H54 (cell line): ENCODE results near the gene TOR1A.
"Not testable (repeated sequence)": the region's sequence is repeated elsewhere in the genome, so short reads cannot be mapped to it uniquely, and the experiment has no call there.

Experiments
- DNase-seq: peaks from one replicate; pipeline ENCODE4 v3.0.0; 2011; ENCODE audit warnings: low spot score, mixed read lengths; ENCODE audit not compliant: insufficient read length
- FAIRE-seq: peaks from 3 replicates; lab custom pipeline; 2011; peaks lifted over from hg19 to GRCh38; lab: Jason Lieb, UNC
- POLR2A ChIP-seq: IDR thresholded peaks from 2 replicates; pipeline ENCODE4 v1.6.1; 2011; ENCODE audit warnings: low read depth, mild to moderate bottlenecking, low read length

TOR1A gene

GRCh38 chr9:129794549-129794948, 29.4 kb downstream of the TOR1A start:
- FAIRE-seq, result no peak
- TF ChIP-seq POLR2A, result no peak
- DNase-seq, result no peak

GRCh38 chr9:129786481-129786880, 37.5 kb downstream of the TOR1A start:
- no peak for TF ChIP-seq POLR2A
- DNase-seq (no peak), FAIRE-seq (no peak)

GRCh38 chr9:129785866-129786265, 38.1 kb downstream of the TOR1A start:
- FAIRE-seq (no peak), DNase-seq (no peak)
- no peak for TF ChIP-seq POLR2A

- FAIRE-seq, result not testable (repeated sequence)
These were observed 39.0 kb downstream of the TOR1A start for GRCh38 chr9:129784970-129785369.

GRCh38 chr9:129783516-129784361, 40.2 kb downstream of the TOR1A start:
- FAIRE-seq, result peak; percentile 86
- DNase-seq, result peak; percentile 46
- no peak for TF ChIP-seq POLR2A

More at GRCh38 chr9:129784970-129785369, 39.0 kb downstream of the TOR1A start:
- not testable (repeated sequence) for DNase-seq

GRCh38 chr9:129781981-129782380, 42.0 kb downstream of the TOR1A start:
- TF ChIP-seq POLR2A, result no peak
- FAIRE-seq (no peak), DNase-seq (no peak)

- DNase-seq (no peak), FAIRE-seq (no peak)
- TF ChIP-seq POLR2A, result no peak
These were observed 42.8 kb downstream of the TOR1A start for GRCh38 chr9:129781131-129781530.

GRCh38 chr9:129779560-129780190, 44.3 kb downstream of the TOR1A start:
- DNase-seq (no peak), FAIRE-seq (no peak)
- no peak for TF ChIP-seq POLR2A

GRCh38 chr9:129778469-129778868, 45.5 kb downstream of the TOR1A start:
- no peak for DNase-seq
- FAIRE-seq, result no peak
- TF ChIP-seq POLR2A, result no peak

- DNase-seq (no peak), FAIRE-seq (no peak)
- TF ChIP-seq POLR2A, result no peak
These were observed 46.2 kb downstream of the TOR1A start for GRCh38 chr9:129777769-129778130.

GRCh38 chr9:129776938-129777768, 46.8 kb downstream of the TOR1A start:
- FAIRE-seq (peak; percentile 91), DNase-seq (peak; percentile 86)
- TF ChIP-seq POLR2A, result no peak

GRCh38 chr9:129776566-129776937, 47.4 kb downstream of the TOR1A start:
- DNase-seq (no peak), FAIRE-seq (no peak)
- no peak for TF ChIP-seq POLR2A

GRCh38 chr9:129776096-129776495, 47.8 kb downstream of the TOR1A start:
- FAIRE-seq, DNase-seq: not testable (repeated sequence)

GRCh38 chr9:129775448-129775798, 48.5 kb downstream of the TOR1A start:
- no peak for TF ChIP-seq POLR2A
- no peak for DNase-seq
- FAIRE-seq, result no peak
